Endodermal cell (in vitro differentiated cells): ENCODE results near the gene DENND4A. TPM values are rescaled to one million over a fixed set of nuclear protein-coding genes. Genes with fewer than 3 reads are reported as not detected.

ENCODE experiments used
- DNase-seq: peaks from one replicate; pipeline ENCODE4 v3.0.0-alpha.2; 2017
- H3K27ac ChIP-seq: 2 replicates; pipeline ENCODE4 v1.5.1; 2013; ENCODE audit warnings: mild to moderate bottlenecking, low read depth, low read length, moderate library complexity
- H3K27me3 ChIP-seq: 2 replicates; pipeline ENCODE4 v1.6.1; 2013; ENCODE audit warnings: mild to moderate bottlenecking, low read length, moderate library complexity; ENCODE audit not compliant: insufficient read depth, control insufficient read depth, poor library complexity, severe bottlenecking
- H3K36me3 ChIP-seq: 2 replicates; pipeline ENCODE4 v1.7.0; 2013; ENCODE audit warnings: mild to moderate bottlenecking, low read length, moderate library complexity; ENCODE audit not compliant: control insufficient read depth, insufficient read depth
- H3K4me1 ChIP-seq: one replicate; pipeline ENCODE4 v1.7.0; 2013; ENCODE audit warnings: low read length; ENCODE audit not compliant: control insufficient read depth, insufficient read depth
- H3K4me3 ChIP-seq: 2 replicates; pipeline ENCODE4 v1.5.1; 2013; ENCODE audit warnings: mild to moderate bottlenecking, low read length, moderate library complexity
- H3K9ac ChIP-seq: 2 replicates; pipeline ENCODE4 v1.6.1; 2013; ENCODE audit warnings: mild to moderate bottlenecking, low read length, moderate library complexity; ENCODE audit not compliant: poor library complexity, severe bottlenecking; ENCODE audit errors: extremely low read depth
- H3K9me3 ChIP-seq: 2 replicates; pipeline ENCODE4 v1.6.1; 2013; ENCODE audit warnings: mild to moderate bottlenecking, low read length, moderate library complexity; ENCODE audit not compliant: control insufficient read depth
- H3K27ac Mint-ChIP-seq: 2 replicates; pipeline ENCODE4 v1.8.0; 2020; ENCODE audit warnings: mixed read lengths
- H3K27me3 Mint-ChIP-seq: 2 replicates; pipeline ENCODE4 v1.8.0; 2021; ENCODE audit warnings: mild to moderate bottlenecking, mixed read lengths; ENCODE audit not compliant: insufficient read depth
- H3K36me3 Mint-ChIP-seq: 2 replicates; pipeline ENCODE4 v1.8.0; 2020; ENCODE audit warnings: low read depth, mixed read lengths
- H3K4me1 Mint-ChIP-seq: 2 replicates; pipeline ENCODE4 v1.8.0; 2020; ENCODE audit warnings: mixed read lengths
- H3K4me3 Mint-ChIP-seq: 2 replicates; pipeline ENCODE4 v1.8.0; 2020; ENCODE audit warnings: mild to moderate bottlenecking, moderate library complexity, mixed read lengths
- H3K9me3 Mint-ChIP-seq: 2 replicates; pipeline ENCODE4 v1.8.0; 2020; ENCODE audit warnings: mild to moderate bottlenecking, mixed read lengths
- CTCF ChIP-seq: fragments of 200-600 bp; sonication (generic); conservative IDR thresholded peaks from 2 replicates; pipeline ENCODE4 v1.5.0; 2021; ENCODE audit warnings: antibody characterized with exemption, mild to moderate bottlenecking
- WGBS, 2 experiments: methylation state at CpG; one replicate each; pipeline versions ENCODE4 v1.1.5 to v1.1.7; 2013; ENCODE audit warnings: missing lambda C conversion rate in 2 of 2, mixed read lengths in 1 of 2; ENCODE audit not compliant: insufficient coverage in 1 of 2, insufficient read length in 1 of 2; 5-methylcytosine and 5-hydroxymethylcytosine counted together
- total RNA-seq, 2 donors: library from RNA; stranded (reverse); fragmentation: NEBNext Ultra II Directional in 1 of 2; extraction: Animal tissue kit (Norgen Biotek cat#: 25700) in 1 of 2; gene quantifications; 2 replicates in 1 of 2; 3 replicates in 1 of 2; pipeline ENCODE4 v1.2.1, GENCODE V29; 2021

Gene DENND4A
- total RNA-seq, 2 donors from 2014 or later = 7.3 to 9.8 TPM

GRCh38 chr15:65629548-65629947 is 162.5 kb downstream of the DENND4A start:
- TF ChIP-seq CTCF = no peak
- H3K27me3 Mint-ChIP-seq = peaks cover 18% of the 10 kb centered on the region
- DNase-seq = no peak

GRCh38 chr15:65626856-65627255 is 165.2 kb downstream of the DENND4A start:
- no peak overlapping the region for H3K9ac ChIP-seq
- no peaks in the 10 kb centered on the region for H3K9me3 ChIP-seq
- no peak overlapping the region for H3K4me3 Mint-ChIP-seq
- TF ChIP-seq CTCF = no peak
- H3K27ac Mint-ChIP-seq = no peak overlapping the region
- no peak overlapping the region for H3K27ac ChIP-seq
- no peak overlapping the region for H3K4me3 ChIP-seq
- 83% methylated on average over 4 of the region's 4 CpGs for WGBS, 2 experiments
- H3K27me3 ChIP-seq = peaks cover 18% of the 10 kb centered on the region
- peaks cover 10% of the 10 kb centered on the region for H3K36me3 Mint-ChIP-seq
- peaks cover 14% of the 10 kb centered on the region for H3K27me3 Mint-ChIP-seq
- H3K36me3 ChIP-seq = no peaks in the 10 kb centered on the region
- H3K9me3 Mint-ChIP-seq = no peaks in the 10 kb centered on the region
- H3K4me1 Mint-ChIP-seq = peaks cover 6% of the 10 kb centered on the region
- no peaks in the 10 kb centered on the region for H3K4me1 ChIP-seq
- DNase-seq = no peak

More at GRCh38 chr15:65629548-65629947, 162.5 kb downstream of the DENND4A start:
- no peak overlapping the region for H3K4me3 Mint-ChIP-seq
- no peaks in the 10 kb centered on the region for H3K36me3 ChIP-seq
- no peak overlapping the region for H3K9ac ChIP-seq
- H3K4me3 ChIP-seq = no peak overlapping the region
- peaks cover 8% of the 10 kb centered on the region for H3K36me3 Mint-ChIP-seq
- no peak overlapping the region for H3K27ac Mint-ChIP-seq
- 79 to 96% methylated on average over 2 to 3 of the region's 3 CpGs for WGBS, 2 experiments
- H3K9me3 Mint-ChIP-seq = no peaks in the 10 kb centered on the region
- H3K4me1 ChIP-seq = peaks cover 4% of the 10 kb centered on the region
- peaks cover 17% of the 10 kb centered on the region for H3K27me3 ChIP-seq
- peaks cover 22% of the 10 kb centered on the region for H3K4me1 Mint-ChIP-seq
- H3K27ac ChIP-seq = no peak overlapping the region
- no peaks in the 10 kb centered on the region for H3K9me3 ChIP-seq

GRCh38 chr15:65623103-65623502 is 169.0 kb downstream of the DENND4A start:
- Mint-ChIP-seq H3K36me3 (peaks cover 10% of the 10 kb centered on the region), H3K4me3 (no peak overlapping the region), H3K9me3 (no peaks in the 10 kb centered on the region), H3K27me3 (peaks cover 10% of the 10 kb centered on the region), H3K4me1 (peaks cover 14% of the 10 kb centered on the region), H3K27ac (no peak overlapping the region)
- H3K36me3 ChIP-seq = no peaks in the 10 kb centered on the region
- H3K9me3 ChIP-seq = no peaks in the 10 kb centered on the region
- no peak overlapping the region for H3K9ac ChIP-seq
- H3K27ac ChIP-seq = no peak overlapping the region
- peaks cover 26% of the 10 kb centered on the region for H3K27me3 ChIP-seq
- peaks cover 11% of the 10 kb centered on the region for H3K4me1 ChIP-seq
- DNase-seq = no peak
- H3K4me3 ChIP-seq = no peak overlapping the region
- no peak for TF ChIP-seq CTCF
